ENCODE measurements around the gene WSB1.

WSB1 gene

DNA sequence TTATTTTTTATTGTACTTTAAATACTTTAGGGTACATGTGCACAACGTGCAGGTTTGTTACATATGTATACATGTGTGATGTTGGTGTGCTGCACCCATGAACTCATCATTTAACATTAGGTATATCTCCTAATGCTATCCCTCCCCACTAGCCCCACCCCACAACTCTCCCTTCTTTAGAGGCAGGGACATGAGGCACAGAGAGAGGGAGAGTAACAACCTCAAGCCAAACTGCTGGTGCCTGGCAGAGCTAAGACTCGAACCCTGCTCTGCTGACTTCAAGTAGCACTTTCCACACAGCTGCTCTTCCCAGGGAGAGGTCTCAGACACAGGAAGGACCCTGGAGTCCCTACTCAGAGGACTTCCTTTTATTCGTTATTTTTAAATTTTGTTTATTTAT, 69.4 kb downstream of the WSB1 start:
- DNase-seq = no peak

Data from NCI-H1436 (cell line).